Effector memory CD4-positive, alpha-beta T cell (primary cell): Measurements from ENCODE around the gene CCL24.
"Not testable (repeated sequence)": the region's sequence is repeated elsewhere in the genome, so short reads cannot be mapped to it uniquely, and the experiment has no call there.

ENCODE experiments used
- DNase-seq, 3 donors: peaks; one replicate each; pipeline ENCODE4 v3.0.0-alpha.2; 2020
- H3K27ac ChIP-seq: 2 replicates; pipeline ENCODE4 v1.7.0; 2013; ENCODE audit warnings: mild to moderate bottlenecking, low read length, moderate library complexity; ENCODE audit not compliant: insufficient read depth, poor library complexity, severe bottlenecking
- H3K27me3 ChIP-seq: replicated peaks from 2 replicates; pipeline ENCODE4 v1.7.0; 2013; ENCODE audit warnings: mild to moderate bottlenecking, low read length; ENCODE audit not compliant: insufficient read depth, control insufficient read depth, poor library complexity, severe bottlenecking
- H3K36me3 ChIP-seq: 2 replicates; pipeline ENCODE4 v1.7.0; 2013; ENCODE audit warnings: mild to moderate bottlenecking, low read length, moderate library complexity; ENCODE audit not compliant: control insufficient read depth, insufficient read depth
- H3K4me1 ChIP-seq: 2 replicates; pipeline ENCODE4 v1.7.0; 2013; ENCODE audit warnings: low read length, mild to moderate bottlenecking; ENCODE audit not compliant: control insufficient read depth, insufficient read depth, poor library complexity, severe bottlenecking
- H3K4me3 ChIP-seq: 2 replicates; pipeline ENCODE4 v1.7.0; 2013; ENCODE audit warnings: low read length, low read depth, mild to moderate bottlenecking; ENCODE audit not compliant: insufficient read depth, poor library complexity, severe bottlenecking
- H3K9me3 ChIP-seq: 2 replicates; pipeline ENCODE4 v1.7.0; 2013; ENCODE audit warnings: mild to moderate bottlenecking, low read length, moderate library complexity; ENCODE audit not compliant: control insufficient read depth
- total RNA-seq, 3 donors: gene quantifications; one replicate each; lab custom pipeline; 2026; lab: John Stamatoyannopoulos, UW

Gene CCL24, protein sequence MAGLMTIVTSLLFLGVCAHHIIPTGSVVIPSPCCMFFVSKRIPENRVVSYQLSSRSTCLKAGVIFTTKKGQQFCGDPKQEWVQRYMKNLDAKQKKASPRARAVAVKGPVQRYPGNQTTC
- total RNA-seq = 0 reads per million in 3 donors

DNA sequence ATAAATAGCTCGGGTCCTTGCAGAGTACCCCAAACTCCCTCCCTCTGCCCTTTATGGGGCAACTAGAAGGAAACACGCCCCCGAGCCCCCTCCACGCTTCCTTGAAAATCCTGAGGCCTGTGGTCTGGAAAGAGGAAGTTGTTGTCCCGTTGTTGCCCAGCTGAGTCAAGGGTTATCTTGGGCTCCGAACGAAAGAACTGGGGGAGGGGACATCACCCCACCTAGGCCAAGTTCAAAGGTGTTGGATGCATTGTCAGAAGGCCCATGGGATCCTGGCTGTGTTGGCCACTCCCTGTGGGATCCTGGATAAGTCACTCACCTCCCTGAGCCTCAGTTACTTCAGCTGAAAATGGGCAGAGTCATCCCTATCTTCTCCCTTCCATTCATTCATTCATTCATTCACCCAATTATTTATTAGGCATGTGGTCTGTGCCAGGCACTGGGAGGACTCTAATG is at the start of gene CCL24:
CCL24 (minus strand) TSS at position 26 of the 456 bp plus-strand sequence. CDS start 91 bp downstream, outside the sequence.
- Histone ChIP-seq H3K27ac (no peak within 1 kb of the TSS), H3K4me1 (no peaks in the 10 kb centered on the region), H3K4me3 (no peak within 1 kb of the TSS), H3K9me3 (no peaks in the 10 kb centered on the region), H3K36me3 (no peaks in the 10 kb centered on the region), H3K27me3 (no peaks in the 10 kb centered on the region)
- DNase-seq = no peak

- no peaks in the 10 kb centered on the region for H3K9me3 ChIP-seq
- H3K27ac ChIP-seq = no peak overlapping the region
- DNase-seq = no peak
- H3K4me3 ChIP-seq = no peak overlapping the region
- no peaks in the 10 kb centered on the region for H3K4me1 ChIP-seq
- H3K36me3 ChIP-seq = no peaks in the 10 kb centered on the region
- H3K27me3 ChIP-seq = no peaks in the 10 kb centered on the region
Observed at GRCh38 chr7:75861636-75862035, 48.0 kb upstream of the CCL24 start.

DNA sequence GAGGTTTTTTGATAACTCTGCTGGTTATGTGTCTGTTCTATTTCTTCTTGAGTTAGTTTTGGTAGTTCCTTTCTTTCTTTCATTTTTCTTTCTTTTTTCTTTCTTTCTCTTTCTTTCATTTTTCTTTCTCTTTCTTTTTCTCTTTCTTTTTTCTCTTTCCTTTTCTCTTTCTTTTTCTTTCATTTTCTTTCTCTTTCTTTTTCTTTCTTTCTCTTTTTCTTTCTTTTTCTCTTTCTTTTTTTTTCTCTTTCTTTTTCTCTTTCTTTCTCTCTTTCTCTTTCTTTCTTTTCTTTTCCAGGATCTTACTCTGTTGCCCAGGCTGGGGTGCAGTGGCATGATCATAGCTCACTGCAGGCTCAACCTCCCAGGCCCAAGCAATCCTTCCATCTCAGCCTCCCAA is 44.8 kb upstream of the CCL24 start:
- Histone ChIP-seq H3K36me3 (no peaks in the 10 kb centered on the region), H3K4me3 (no peak overlapping the region), H3K9me3 (no peaks in the 10 kb centered on the region), H3K27ac (no peak overlapping the region), H3K4me1 (no peaks in the 10 kb centered on the region), H3K27me3 (no peaks in the 10 kb centered on the region)
- DNase-seq = no peak

- H3K27ac ChIP-seq = no peak overlapping the region
- no peaks in the 10 kb centered on the region for H3K27me3 ChIP-seq
- H3K9me3 ChIP-seq = no peaks in the 10 kb centered on the region
- no peaks in the 10 kb centered on the region for H3K36me3 ChIP-seq
- DNase-seq = no peak
- no peaks in the 10 kb centered on the region for H3K4me1 ChIP-seq
- H3K4me3 ChIP-seq = no peak overlapping the region
Observed at GRCh38 chr7:75856536-75856935, 42.9 kb upstream of the CCL24 start.

DNA sequence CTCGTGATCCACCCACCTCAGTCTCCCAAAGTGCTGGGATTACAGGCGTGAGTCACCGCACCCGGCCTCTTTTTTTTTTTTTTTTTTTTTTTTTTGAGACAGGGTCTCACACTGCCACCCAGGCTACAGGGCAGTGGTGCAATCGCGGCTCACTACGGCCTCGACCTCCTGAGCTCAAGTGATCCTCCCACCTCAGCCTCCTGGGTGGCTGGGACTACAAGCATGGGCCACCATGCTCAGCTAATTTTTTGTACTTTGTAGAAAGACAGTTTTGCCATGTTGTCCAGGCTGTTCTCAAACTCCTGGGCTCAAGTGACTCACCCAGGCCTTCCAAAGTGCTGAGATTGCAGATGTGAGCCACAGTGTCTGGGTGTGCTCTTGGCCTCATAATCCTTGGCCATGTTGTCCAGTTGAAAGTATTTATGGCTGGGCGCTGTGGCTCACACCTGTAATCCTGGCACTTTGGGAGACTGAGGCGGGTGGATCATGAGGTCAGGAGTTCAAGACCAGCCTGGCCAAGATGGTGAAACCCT is 41.3 kb upstream of the CCL24 start:
- DNase-seq, H3K4me1 ChIP-seq, H3K36me3 ChIP-seq, H3K27ac ChIP-seq, H3K27me3 ChIP-seq, H3K9me3 ChIP-seq, H3K4me3 ChIP-seq: not testable (repeated sequence)

- Histone ChIP-seq H3K4me1 (no peaks in the 10 kb centered on the region), H3K27me3 (no peaks in the 10 kb centered on the region), H3K4me3 (no peak overlapping the region), H3K36me3 (no peaks in the 10 kb centered on the region), H3K9me3 (no peaks in the 10 kb centered on the region), H3K27ac (no peak overlapping the region)
- no peak for DNase-seq
Observed at GRCh38 chr7:75854233-75854632, 40.6 kb upstream of the CCL24 start.

GRCh38 chr7:75850235-75850634 is 36.6 kb upstream of the CCL24 start:
- no peak overlapping the region for H3K27ac ChIP-seq
- no peaks in the 10 kb centered on the region for H3K4me1 ChIP-seq
- DNase-seq = no peak
- no peak overlapping the region for H3K4me3 ChIP-seq
- no peaks in the 10 kb centered on the region for H3K36me3 ChIP-seq
- no peaks in the 10 kb centered on the region for H3K9me3 ChIP-seq
- no peaks in the 10 kb centered on the region for H3K27me3 ChIP-seq

- no peaks in the 10 kb centered on the region for H3K27me3 ChIP-seq
- H3K4me1 ChIP-seq = no peaks in the 10 kb centered on the region
- no peak overlapping the region for H3K27ac ChIP-seq
- no peak for DNase-seq
- no peak overlapping the region for H3K4me3 ChIP-seq
- no peaks in the 10 kb centered on the region for H3K36me3 ChIP-seq
- H3K9me3 ChIP-seq = no peaks in the 10 kb centered on the region
Observed at GRCh38 chr7:75849573-75849972, 36.0 kb upstream of the CCL24 start.

GRCh38 chr7:75847707-75848106 is 34.1 kb upstream of the CCL24 start:
- Histone ChIP-seq H3K36me3 (no peaks in the 10 kb centered on the region), H3K27ac (no peak overlapping the region), H3K4me1 (no peaks in the 10 kb centered on the region), H3K4me3 (no peak overlapping the region), H3K9me3 (no peaks in the 10 kb centered on the region), H3K27me3 (no peaks in the 10 kb centered on the region)
- no peak for DNase-seq

DNA sequence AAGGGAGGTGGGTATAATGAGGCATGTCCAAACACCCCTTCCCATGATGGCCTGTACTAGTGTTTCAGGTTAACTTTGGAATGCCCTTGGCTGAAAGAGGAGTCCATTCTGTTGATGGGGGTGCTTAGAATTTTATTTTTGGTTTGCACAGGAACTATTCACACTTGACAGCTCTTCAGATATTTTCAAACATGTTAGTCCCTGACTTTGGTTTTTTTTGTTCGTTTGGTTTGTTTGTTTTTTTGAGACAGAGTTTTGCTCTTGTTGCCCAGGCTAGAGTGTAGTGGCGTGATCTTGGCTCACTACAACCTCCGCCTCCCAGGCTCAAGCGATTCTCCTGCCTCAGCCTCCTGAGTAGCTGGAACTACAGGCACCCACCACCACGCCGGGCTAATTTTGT is 31.5 kb upstream of the CCL24 start:
- H3K4me3 ChIP-seq, H3K36me3 ChIP-seq, H3K4me1 ChIP-seq, H3K9me3 ChIP-seq, H3K27ac ChIP-seq, H3K27me3 ChIP-seq, DNase-seq: not testable (repeated sequence)
